Myocyte (in vitro differentiated cells): ENCODE results near the gene LCN15. TPM values are rescaled to one million over a fixed set of nuclear protein-coding genes. Genes with fewer than 3 reads are reported as not detected.
"Not testable (repeated sequence)": the region's sequence is repeated elsewhere in the genome, so short reads cannot be mapped to it uniquely, and the experiment has no call there.

Source experiments
- DNase-seq: peaks from one replicate; pipeline ENCODE4 v3.0.0-alpha.2; 2012; ENCODE audit warnings: low read depth
- total RNA-seq: library from RNA; depleted of rRNA; stranded (reverse); fragments of >200 nt; gene quantifications from 2 replicates; pipeline ENCODE4 v1.2.3, GENCODE V29; 2014

Gene LCN15
- total RNA-seq, 1 donor from 2014 or later: not detected

DNA sequence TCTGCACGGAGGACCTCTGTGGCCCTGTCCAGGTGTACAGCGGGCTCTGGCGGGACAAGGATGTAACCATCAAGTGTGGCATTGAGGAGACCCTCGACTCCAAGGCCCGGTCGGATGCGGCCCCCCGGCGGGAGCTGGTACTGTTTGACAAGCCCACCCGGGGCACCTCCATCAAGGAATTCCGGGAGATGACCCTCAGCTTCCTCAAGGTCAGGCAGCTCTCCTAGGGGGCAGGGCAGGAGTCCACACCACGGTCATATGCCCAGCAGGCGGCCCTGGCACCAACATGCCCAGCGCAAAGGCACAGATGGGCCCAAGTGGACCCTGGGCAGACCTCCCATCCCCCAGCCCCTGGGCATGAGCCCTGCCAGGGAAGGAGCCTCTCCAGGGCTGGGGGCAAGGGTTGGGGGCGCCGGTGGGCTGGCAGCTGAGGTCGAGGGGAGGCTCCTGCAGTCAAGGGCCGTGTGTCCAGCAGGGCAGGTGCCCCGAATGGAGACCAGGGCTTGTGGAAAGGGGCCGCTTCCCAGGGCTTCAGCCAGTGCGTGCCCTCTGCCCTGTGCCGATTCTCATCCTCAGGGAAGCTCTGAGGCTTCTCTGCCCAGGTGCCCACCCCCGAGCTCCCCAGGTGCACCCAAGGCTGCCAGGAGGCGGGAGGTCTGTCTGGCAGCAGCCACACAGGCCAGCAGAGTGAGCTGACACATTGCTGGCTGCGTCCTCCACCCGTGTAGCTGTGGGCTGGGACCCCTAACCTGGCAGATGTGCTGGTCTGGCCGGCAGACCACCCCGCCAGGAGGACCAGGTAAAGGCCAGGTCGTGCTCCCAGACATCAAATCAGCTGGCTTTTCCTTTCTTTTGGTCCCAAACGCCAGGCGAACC, 42.0 kb downstream of the LCN15 start:
- no peak for DNase-seq

DNA sequence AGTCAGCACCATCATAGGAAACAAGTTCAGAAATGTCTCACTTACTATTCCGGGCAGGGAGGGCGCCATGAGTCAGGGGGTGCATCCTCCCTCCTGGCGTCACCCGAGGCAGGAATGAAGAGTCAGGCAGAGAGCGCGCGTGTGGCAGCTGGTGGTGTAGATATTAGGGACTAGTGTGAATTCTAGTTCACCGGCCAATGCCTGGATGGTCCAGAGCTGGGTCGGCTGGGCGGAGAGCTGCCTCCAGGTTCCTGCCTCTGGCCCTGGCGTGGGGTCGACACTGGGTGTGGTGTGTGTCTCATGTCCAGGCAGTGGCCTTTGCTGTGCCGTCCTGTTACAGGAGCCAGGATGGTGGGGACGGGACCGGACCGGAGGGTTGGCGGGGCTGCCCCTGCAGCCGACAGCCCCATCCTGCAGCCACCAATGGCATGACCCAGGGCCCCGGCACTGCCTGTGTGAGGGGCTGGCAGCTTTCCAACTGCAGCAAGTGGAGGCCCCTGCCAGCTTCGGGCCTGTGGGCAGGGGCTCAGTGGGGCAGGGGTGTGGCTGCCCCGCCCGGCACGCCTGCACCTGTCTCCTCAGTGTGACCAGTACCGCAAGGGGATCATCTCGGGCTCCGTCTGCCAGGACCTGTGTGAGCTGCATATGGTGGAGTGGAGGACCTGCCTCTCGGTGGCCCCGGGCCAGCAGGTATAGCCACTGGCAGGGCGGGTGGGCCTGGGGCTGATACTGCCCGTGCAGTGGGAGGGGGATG, 42.8 kb downstream of the LCN15 start:
- peak; percentile 55 for DNase-seq

DNA sequence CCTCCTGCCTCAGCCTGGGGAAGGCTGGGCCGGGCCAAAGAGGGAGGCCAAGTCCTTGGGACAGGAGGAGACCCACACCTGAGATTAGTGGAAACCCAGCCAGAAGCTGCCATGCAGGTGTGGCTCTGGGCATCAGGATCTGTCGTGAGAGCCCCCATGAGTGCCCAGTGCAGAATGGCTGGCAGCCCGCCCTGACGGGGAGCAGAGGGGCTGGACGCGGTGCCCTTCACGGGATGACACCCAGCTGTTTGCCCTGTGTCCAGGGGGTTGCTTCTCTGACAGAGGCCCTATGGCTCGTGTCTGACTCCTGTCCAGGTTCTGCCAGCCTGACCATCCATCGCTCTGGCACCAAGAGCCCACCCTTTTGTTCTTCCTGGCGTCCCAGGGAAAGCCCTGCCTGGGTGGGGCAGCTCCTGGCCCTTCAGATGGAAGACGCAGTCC, 43.4 kb downstream of the LCN15 start:
- DNase-seq: no peak

DNA sequence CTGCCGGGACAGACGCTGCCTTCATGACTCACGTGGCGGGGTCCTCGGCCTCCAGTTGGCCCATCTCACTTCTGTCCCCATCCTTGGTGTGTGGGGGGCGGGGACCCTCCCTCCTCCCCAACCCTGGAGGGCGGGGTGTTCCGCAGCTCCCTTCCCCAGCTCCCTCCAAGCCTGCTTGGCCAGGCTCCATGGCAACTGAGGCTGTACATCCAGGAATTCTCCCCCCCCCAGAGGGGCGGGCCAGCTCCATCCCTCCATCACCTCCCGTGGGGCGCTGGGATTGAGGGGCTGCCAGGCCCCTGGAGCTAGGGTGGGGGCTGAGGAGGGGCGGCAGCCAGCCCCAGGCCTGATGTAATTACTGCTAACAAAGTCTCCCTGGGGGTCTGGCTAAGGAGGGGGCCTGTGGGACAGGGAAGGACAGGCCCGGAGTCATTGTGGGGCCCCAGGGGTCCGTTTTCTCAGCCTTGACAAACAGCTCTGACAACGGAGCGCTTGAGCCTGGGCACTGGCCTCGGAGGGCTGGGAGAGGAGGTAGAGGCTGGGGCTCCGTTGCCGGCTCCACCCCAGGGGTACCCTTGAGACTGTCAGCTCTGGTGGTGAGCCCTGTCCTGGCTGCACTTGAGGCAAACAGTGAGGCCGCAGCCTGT, 43.9 kb downstream of the LCN15 start:
- DNase-seq: no peak

DNA sequence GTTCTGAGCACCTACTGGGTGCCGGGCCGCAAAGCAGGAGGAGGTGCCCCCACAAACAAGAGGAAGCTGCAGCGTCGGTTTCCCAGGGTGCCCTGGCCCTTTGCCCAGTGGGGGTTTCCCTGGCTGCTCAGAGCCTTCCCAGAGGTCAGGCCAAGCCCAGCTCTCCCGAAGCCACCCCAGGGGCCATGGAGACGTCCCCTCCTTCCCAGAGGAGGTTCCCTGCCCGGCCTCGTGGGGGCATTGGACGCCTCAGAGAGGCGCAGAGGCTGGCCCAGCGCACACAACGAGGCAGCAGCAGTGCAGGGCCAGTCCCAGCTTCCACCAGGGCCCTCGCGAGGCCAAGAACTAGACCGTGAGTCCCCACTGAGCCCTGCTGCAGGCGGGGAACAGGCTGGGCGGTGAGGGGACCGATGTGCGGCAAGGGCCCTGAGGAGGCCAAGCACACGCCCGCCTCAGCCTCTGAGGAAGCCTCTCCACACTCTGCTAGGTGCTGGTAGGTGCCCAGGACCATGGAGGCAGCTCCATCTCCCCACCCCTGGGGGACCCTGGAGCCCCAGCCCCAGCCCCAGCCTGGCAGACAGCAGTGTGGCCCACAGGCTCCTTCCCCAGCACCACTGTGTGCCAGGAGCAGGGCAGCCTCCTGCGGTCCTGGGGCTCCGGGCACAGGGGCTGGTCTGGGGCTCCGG, 45.0 kb downstream of the LCN15 start:
- DNase-seq: no peak

DNA sequence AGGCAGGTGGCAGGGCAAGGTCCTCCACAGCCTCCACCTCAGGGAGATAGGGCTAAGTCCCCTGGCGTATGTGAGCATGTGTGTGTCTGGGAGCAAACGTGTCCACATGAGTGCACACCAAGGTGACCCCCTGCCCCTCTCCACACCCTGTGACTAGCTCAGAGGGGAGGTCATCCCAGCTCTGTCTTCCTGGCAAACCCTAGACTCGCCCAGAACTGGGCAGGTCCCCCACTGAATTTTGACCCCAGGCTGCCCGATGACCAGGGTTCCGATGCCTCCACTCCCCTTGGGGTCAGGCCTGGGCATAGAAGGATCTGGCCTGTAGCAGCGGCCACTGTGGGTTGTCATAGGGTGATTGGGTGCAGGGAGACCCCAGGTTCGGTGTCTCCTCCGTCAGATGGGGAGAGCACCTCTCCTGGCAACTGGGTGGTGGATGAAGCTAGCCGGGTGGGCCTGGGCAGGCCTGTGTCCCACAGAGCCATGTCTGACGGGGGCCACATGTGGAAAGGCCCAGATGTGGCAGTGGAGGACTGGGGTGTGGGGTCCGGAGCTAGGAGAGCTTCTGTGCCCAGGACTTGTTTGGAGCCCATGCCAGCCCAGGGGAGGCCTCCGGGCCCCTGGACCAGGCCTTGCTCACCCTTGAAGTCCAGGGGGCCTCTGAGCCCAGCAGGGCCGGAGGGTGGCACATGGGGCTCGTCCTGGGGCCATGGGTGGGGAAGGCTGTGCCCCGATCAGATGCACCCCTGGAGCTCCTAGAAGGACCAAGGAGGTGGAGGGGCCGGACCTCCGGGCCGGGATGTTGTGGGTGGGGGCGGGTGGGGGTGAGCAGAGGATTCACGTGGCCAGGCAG, 45.7 kb downstream of the LCN15 start:
- DNase-seq: no peak

DNA sequence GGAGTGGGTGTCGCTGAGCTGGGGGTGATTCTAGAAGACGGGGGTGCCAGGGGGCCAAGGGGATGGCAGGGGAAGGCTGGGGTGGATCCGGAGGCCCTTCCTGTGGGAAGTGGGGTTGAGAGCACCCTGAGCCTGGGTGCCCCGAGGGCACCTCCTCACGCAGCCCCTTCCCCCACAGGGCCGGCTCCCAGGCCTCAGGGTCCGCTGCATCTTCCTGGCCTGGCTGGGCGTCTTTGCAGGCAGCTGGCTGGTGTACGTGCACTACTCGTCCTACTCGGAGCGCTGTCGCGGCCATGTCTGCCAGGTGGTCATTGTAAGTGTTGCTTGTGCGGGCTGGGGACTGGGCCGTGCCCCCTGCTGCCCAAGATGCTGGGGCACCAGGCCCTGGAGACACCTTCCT, 46.9 kb downstream of the LCN15 start:
- DNase-seq: no peak

DNA sequence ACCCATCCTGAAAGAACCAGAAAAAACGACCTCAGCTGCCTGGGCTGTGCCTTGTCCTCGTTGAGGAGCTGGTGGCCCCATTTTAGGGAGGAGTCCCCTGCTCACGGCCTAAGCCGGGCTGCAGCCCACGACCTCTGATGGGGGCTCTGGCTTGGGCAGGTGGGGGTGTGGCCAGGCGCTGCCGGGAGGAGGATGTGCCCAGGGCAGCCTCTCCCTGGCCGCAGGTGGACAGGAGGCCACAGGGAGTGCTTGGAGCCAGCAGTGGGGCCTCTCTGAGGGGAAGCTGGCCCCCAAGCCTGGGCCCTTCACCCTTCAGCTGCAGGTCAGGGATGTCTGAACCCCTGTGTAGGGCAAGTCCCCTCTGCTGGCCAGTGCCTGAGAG, 49.4 kb downstream of the LCN15 start:
- no peak for DNase-seq

DNA sequence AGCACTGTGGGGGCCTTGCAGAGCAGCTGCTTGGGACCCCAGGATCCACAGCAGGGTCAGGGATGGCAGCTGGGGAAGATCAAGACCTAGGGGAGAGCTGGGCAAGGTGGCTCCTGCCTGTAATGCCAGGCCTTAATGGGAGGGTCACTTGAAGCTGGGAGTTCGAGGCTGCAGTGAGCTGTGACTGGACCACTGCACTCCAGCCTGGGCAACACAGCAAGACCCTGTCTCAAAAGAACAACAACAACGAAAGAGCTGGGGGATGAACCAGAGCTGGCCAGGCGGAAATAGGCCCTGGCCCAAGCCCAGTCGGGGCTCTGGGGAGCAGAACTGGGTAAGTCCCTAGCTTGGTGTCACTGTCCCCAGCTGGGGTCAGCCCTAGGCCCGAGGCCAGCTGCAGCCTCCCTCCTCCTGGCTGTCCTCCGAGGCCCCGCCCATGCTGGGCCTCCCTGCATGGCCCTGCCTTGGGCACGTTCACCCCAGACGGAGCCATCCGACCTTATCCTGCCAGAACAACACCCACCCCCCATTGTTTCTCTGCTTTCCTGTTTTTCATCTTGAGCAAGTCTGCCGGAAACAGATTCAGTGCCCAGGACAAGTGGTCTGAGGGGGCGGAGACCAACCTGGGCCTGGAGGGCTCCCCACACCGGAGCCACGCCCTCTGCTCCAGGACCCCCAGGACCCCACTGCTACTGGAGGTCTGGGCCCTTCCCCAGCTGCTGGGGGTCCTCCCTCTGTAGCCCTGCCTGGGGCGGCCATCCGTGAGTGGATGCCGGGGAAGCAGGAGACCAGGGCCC, 50.0 kb downstream of the LCN15 start:
- no peak for DNase-seq

DNA sequence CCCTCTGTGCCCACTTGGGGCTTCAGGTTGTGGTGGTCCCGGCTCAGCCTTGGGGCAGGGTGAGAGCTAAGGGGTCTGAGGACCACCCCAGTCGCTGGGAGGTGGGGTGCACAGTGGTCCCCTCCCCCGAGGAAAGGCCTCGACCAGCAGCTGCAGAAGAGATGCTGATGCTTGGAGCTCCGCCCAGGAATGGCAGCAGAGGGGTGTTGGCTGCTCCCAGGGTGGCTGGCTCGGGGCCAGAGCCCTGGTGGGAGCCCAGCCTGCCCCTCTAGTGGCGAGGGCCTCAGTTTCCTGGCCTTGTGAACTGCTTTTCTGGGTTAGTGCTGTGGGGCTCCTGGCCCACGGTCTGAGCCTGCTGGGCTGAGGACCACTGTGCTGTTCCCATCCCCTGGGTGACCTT, 50.8 kb downstream of the LCN15 start:
- DNase-seq: no peak

DNA sequence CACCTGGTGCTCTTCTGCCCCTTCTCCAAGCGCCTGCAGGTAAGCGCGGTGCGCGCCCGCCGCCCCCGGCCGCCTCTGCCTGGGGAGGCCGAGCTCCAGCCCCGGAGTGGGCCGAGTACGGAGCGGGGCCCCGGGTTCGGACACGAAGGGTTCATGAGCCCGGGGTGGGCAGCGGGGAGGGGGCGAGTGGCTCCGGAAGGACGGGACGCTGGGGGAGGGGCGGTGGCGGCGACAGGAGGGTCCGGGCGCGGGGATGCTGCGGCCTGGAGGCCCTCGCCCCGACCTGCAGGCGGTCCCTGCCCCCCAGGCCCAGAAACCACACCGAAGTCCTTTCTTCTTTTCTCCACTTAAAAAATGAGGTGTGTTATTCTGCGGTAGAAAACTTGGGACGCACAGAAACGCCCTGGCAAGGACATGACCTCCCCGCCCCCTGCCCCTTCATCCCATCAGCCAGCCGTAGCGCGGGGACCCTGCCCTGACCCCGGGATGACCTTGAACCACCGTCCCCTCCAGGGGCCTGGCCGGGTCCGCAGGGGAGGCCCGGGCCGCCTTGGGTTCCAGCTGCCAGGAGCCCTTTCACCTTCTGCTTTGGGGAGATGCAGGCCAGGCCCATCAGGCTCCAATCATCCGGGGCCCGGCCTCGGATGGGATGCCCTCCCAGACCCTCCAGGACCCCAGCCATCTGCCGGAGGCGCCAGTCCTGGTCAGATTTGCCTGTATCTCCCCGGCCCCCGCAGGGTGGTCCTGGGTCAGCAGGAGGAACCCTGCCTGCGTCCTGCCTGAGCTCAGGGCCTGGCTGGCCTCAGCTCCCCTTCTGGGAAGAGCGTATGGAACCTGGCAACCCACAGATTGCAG, 51.4 kb downstream of the LCN15 start:
- no peak for DNase-seq

DNA sequence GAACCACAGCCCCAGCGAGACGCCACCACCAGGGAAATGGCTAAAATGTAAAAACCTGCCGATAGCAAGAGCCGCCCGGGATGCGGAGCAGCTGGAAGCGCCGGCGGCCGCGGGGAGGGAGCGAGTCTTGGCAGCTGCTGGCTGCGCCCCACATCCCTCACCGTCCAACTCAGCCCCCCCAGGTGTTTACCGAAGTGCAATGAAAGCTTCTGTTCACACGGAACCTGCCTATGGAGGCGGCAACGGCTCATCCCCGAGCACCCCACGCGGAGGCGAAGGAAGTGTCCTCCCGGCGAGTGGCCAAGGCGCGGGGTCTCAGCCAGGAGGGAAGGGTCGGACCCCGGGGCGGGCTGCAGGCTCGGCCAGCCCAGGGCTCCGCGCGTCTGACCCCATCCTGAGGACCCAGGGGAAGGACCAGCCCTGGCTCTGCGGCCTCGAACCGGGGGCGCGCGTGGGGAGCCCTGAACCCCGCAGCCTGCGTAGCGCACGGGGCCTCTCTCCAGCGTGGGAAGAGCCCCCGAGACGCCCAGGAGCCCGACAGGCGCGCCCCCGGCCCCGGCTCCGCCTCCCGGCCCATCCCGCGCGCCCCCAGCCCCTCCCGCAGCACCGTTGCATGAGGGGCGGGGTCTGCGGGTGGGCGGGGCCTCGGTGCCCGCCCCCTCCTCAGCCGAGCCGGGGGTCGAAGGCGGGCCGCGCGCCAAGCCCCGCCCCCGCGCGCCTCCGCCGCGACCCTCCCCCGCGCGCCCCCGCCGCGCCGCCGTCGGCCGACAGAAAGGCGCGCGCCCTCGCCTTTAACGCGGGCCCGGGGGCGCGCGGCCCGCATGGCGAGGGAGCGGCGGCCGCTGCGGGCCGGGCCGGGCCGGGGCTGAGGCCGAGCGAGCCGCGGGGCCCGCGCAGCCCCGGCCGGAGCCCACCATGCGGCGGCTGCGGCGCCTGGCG, 52.3 kb downstream of the LCN15 start, which contains the start of gene DIPK1B:
Gene DIPK1B, plus strand, starts transcription at position 822 of the 939 bp plus-strand sequence. Its CDS starts 94 bp downstream, at position 916.
- no peak for DNase-seq

DNA sequence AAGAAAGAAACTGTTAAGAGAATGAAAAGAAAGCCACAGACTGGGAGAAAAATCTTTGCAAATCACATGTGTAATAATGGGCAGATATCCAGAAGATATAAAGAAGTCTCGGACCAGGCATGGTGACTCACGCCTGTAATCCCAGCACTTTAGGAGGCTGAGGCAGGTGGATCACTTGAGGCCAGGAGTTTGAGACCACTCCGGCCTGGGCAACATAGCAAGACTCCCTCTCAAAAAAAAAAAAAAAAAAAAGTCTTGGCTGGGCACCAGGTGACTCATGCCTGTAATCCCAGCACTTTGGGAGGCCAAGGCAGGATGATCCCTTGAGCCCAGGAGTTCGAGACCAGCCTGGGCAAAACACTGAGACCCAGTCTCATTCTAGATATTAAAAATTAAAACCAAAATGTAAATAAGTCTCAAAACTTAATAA, 53.1 kb downstream of the LCN15 start:
- DNase-seq: not testable (repeated sequence)

DNA sequence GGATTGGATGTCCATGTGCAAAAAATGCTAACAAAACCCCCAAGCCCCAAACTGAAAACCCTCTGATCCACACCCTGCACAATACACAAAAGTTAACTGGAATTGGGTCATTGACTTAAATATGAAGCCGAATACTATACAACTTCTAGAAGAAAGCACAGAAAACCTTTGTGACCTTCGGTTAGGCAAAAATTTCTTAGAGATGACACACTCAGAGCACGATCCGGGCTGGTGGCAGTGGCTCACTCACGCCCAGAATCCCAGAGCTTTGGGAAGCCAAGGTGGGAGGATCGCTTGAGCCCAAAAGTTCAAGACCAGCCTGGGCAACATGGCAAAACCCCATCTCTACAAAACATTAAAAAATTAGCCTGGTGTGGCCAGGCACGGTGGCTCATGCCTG, 53.8 kb downstream of the LCN15 start:
- DNase-seq: no peak
